ENCODE measurements around the gene VWC2L. TPM values are rescaled to one million over a fixed set of nuclear protein-coding genes. Genes with fewer than 3 reads are reported as not detected.

Gene VWC2L
- total RNA-seq, 1 donor = not detected

- TF ChIP-seq CTCF (IDR thresholded peaks at IDR 0.05; ENCODE audit: extremely low read depth, low read depth, low read length) = no peak
- Histone ChIP-seq H4K20me1 (ENCODE audit: insufficient read depth, low read length) (no peaks in the 10 kb centered on the region), H3K4me1 (ENCODE audit: insufficient read depth, low read length) (no peaks in the 10 kb centered on the region), H2AFZ (ENCODE audit: low read length) (no peak overlapping the region), H3K27me3 (ENCODE audit: insufficient read depth, low read length) (no peaks in the 10 kb centered on the region), H3K9me3 (ENCODE audit: low read depth, low read length) (no peaks in the 10 kb centered on the region), H3K27ac (ENCODE audit: low read depth, low read length) (no peak overlapping the region), H3K79me2 (ENCODE audit: insufficient read depth, low read length) (no peaks in the 10 kb centered on the region), H3K4me2 (ENCODE audit: insufficient read depth, low read length) (no peak overlapping the region), H3K4me3 (ENCODE audit: insufficient read depth, low read length) (no peak overlapping the region), H3K36me3 (ENCODE audit: insufficient read depth, low read length) (no peaks in the 10 kb centered on the region)
- no peak for DNase-seq (ENCODE audit: insufficient read length, low spot score, missing footprints)
These were observed 182.9 kb downstream of the VWC2L start for GRCh38 chr2:214593727-214594126.

GRCh38 chr2:214601852-214602633 lies 191.2 kb downstream of the VWC2L start:
- Histone ChIP-seq H2AFZ (ENCODE audit: low read length) (no peak overlapping the region), H3K27ac (ENCODE audit: low read depth, low read length) (no peak overlapping the region), H3K4me1 (ENCODE audit: insufficient read depth, low read length) (no peaks in the 10 kb centered on the region), H3K27me3 (ENCODE audit: insufficient read depth, low read length) (no peaks in the 10 kb centered on the region), H3K4me3 (ENCODE audit: insufficient read depth, low read length) (no peak overlapping the region), H4K20me1 (ENCODE audit: insufficient read depth, low read length) (no peaks in the 10 kb centered on the region), H3K9me3 (ENCODE audit: low read depth, low read length) (no peaks in the 10 kb centered on the region), H3K79me2 (ENCODE audit: insufficient read depth, low read length) (no peaks in the 10 kb centered on the region), H3K36me3 (ENCODE audit: insufficient read depth, low read length) (no peaks in the 10 kb centered on the region), H3K4me2 (ENCODE audit: insufficient read depth, low read length) (no peak overlapping the region)
- DNase-seq (ENCODE audit: insufficient read length, low spot score, missing footprints) = no peak
- no peak for TF ChIP-seq CTCF (IDR thresholded peaks at IDR 0.05; ENCODE audit: extremely low read depth, low read depth, low read length)

GRCh38 chr2:214604861-214605260 lies 194.0 kb downstream of the VWC2L start:
- Histone ChIP-seq H3K79me2 (ENCODE audit: insufficient read depth, low read length) (no peaks in the 10 kb centered on the region), H3K36me3 (ENCODE audit: insufficient read depth, low read length) (no peaks in the 10 kb centered on the region), H3K27ac (ENCODE audit: low read depth, low read length) (no peak overlapping the region), H3K4me1 (ENCODE audit: insufficient read depth, low read length) (no peaks in the 10 kb centered on the region), H3K9me3 (ENCODE audit: low read depth, low read length) (no peaks in the 10 kb centered on the region), H3K4me2 (ENCODE audit: insufficient read depth, low read length) (no peak overlapping the region), H3K4me3 (ENCODE audit: insufficient read depth, low read length) (no peak overlapping the region), H3K27me3 (ENCODE audit: insufficient read depth, low read length) (no peaks in the 10 kb centered on the region), H2AFZ (ENCODE audit: low read length) (no peak overlapping the region), H4K20me1 (ENCODE audit: insufficient read depth, low read length) (no peaks in the 10 kb centered on the region)
- no peak for TF ChIP-seq CTCF (IDR thresholded peaks at IDR 0.05; ENCODE audit: extremely low read depth, low read depth, low read length)
- no peak for DNase-seq (ENCODE audit: insufficient read length, low spot score, missing footprints)

- Histone ChIP-seq H3K4me2 (ENCODE audit: insufficient read depth, low read length) (no peak overlapping the region), H3K9me3 (ENCODE audit: low read depth, low read length) (no peaks in the 10 kb centered on the region), H3K36me3 (ENCODE audit: insufficient read depth, low read length) (no peaks in the 10 kb centered on the region), H3K27me3 (ENCODE audit: insufficient read depth, low read length) (no peaks in the 10 kb centered on the region), H3K27ac (ENCODE audit: low read depth, low read length) (no peak overlapping the region), H3K4me3 (ENCODE audit: insufficient read depth, low read length) (no peak overlapping the region), H2AFZ (ENCODE audit: low read length) (no peak overlapping the region), H4K20me1 (ENCODE audit: insufficient read depth, low read length) (no peaks in the 10 kb centered on the region), H3K79me2 (ENCODE audit: insufficient read depth, low read length) (no peaks in the 10 kb centered on the region), H3K4me1 (ENCODE audit: insufficient read depth, low read length) (no peaks in the 10 kb centered on the region)
- TF ChIP-seq CTCF (IDR thresholded peaks at IDR 0.05; ENCODE audit: extremely low read depth, low read depth, low read length) = no peak
- DNase-seq (ENCODE audit: insufficient read length, low spot score, missing footprints) = no peak
These were observed 196.2 kb downstream of the VWC2L start for GRCh38 chr2:214607051-214607450.

Measured in osteoblast (primary cell).